Peyer's patch (tissue), 4 donors: ENCODE measurements around the gene FNDC3B. TPM values are rescaled to one million over a fixed set of nuclear protein-coding genes. Genes with fewer than 3 reads are reported as not detected.
"Not testable (repeated sequence)": the region's sequence is repeated elsewhere in the genome, so short reads cannot be mapped to it uniquely, and the experiment has no call there.

Experiments
- DNase-seq, 3 donors: peaks; one replicate each; pipeline ENCODE4 v3.0.0-alpha.2; 2017 to 2019
- H3K27ac ChIP-seq, 4 donors: fragments of 200-600 bp; sonication (generic); one replicate each; pipeline ENCODE4 v1.5.1; 2016 to 2019
- H3K27me3 ChIP-seq, 2 donors: fragments of 200-600 bp; sonication (generic); one replicate each; pipeline ENCODE4 v1.5.1; 2019
- H3K36me3 ChIP-seq, 3 donors: fragments of 200-600 bp; sonication (generic); one replicate each; pipeline ENCODE4 v1.5.1; 2016 to 2019
- H3K4me1 ChIP-seq, 4 donors: fragments of 200-600 bp; sonication (generic); one replicate each; pipeline ENCODE4 v1.5.1; 2016 to 2019
- H3K4me3 ChIP-seq, 4 donors: fragments of 200-600 bp; sonication (generic); 1 replicate in 3 of 4; 2 replicates in 1 of 4; pipeline ENCODE4 v1.5.1; 2016 to 2019; ENCODE audit warnings: mild to moderate bottlenecking in 1 of 4
- H3K9me3 ChIP-seq, 4 donors: fragments of 200-600 bp; sonication (generic); one replicate each; pipeline ENCODE4 v1.5.1; 2016 to 2019; ENCODE audit warnings: mild to moderate bottlenecking in 1 of 4
- POLR2A ChIP-seq, 2 donors: fragments of 450-650 bp; IDR thresholded peaks; one replicate each; pipeline ENCODE4 v1.5.1; 2017; ENCODE audit warnings: antibody characterized with exemption in 2 of 2, mild to moderate bottlenecking in 2 of 2, moderate library complexity in 2 of 2
- total RNA-seq, 4 donors: library from RNA; depleted of rRNA; stranded (reverse); fragments of >200 nt; gene quantifications; one replicate each; pipeline ENCODE4 v1.1.0, GENCODE V29; 2016
- TF ChIP-seq, protein P1 (sequence below), 6 experiments: fragments of 450-650 bp in 4 of 6; fragments of 200-600 bp in 2 of 6; sonication (generic) in 1 of 6; IDR thresholded peaks; one replicate each; pipeline ENCODE4 v1.5.1; 2017 to 2019; ENCODE audit warnings: antibody characterized with exemption in 6 of 6, mild to moderate bottlenecking in 3 of 6, moderate library complexity in 1 of 6

FNDC3B gene
- total RNA-seq, 4 donors from 2014 or later = 28.7 to 74.3 (median 54.6) TPM

DNA sequence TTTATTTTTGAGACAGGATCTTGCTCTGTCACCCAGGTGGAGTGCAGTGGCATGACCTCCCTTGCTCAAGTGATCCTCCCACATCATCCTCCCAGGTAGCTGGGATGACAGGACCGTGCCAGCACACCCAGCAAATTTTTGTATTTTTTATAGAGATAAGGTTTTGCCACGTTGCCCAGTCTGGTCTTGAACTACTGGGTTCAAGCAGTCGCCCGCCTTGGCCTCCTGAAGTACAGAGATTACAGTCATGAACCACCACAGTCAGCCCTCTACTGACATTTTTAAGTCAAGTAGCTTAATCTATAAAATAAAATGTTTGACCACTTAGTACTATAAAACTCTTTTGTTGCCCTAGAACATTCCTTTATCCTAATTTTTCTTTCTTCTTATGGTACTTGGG lies 198.8 kb downstream of the FNDC3B start:
- TF ChIP-seq, protein P1, sequence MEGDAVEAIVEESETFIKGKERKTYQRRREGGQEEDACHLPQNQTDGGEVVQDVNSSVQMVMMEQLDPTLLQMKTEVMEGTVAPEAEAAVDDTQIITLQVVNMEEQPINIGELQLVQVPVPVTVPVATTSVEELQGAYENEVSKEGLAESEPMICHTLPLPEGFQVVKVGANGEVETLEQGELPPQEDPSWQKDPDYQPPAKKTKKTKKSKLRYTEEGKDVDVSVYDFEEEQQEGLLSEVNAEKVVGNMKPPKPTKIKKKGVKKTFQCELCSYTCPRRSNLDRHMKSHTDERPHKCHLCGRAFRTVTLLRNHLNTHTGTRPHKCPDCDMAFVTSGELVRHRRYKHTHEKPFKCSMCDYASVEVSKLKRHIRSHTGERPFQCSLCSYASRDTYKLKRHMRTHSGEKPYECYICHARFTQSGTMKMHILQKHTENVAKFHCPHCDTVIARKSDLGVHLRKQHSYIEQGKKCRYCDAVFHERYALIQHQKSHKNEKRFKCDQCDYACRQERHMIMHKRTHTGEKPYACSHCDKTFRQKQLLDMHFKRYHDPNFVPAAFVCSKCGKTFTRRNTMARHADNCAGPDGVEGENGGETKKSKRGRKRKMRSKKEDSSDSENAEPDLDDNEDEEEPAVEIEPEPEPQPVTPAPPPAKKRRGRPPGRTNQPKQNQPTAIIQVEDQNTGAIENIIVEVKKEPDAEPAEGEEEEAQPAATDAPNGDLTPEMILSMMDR (IDR thresholded peaks at IDR 0.05) = no peak
- DNase-seq = no peak
- Histone ChIP-seq H3K9me3 (peaks cover 0 to 6% (median 0%) of the 10 kb centered on the region in 4 donors), H3K27me3 (no peaks in the 10 kb centered on the region), H3K27ac (no peak overlapping the region), H3K4me3 (no peak overlapping the region), H3K4me1 (no peaks in the 10 kb centered on the region), H3K36me3 (no peaks in the 10 kb centered on the region)

DNA sequence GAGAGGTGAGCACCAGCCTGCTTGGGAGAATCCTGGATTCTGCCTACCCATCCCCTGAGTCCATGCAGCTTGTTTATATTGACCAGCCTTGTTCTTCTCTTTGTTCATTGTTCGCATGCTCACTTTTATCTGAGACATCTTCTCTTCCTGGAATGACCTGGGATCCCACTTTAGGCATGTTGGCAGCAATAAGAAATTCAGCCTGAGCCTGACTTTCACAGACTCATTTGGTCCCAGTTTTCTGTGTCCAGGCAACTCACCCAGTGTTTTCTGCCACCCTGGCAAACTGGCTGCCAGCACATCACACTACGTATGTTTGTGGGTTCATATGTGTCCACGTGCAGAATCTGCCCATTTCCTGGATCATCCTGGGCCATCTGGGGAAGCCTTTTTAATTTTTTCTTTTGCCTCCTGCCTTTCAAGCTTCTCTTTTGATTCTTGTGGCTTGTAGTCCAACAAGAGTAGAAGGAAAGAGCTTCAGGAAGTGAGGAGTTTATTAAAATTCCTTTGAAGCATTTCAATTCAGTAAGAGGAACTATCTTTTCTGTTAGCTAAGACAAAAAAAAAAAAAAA lies 199.9 kb downstream of the FNDC3B start:
- no peaks in the 10 kb centered on the region for H3K36me3 ChIP-seq
- H3K4me1 ChIP-seq = no peaks in the 10 kb centered on the region
- H3K4me3 ChIP-seq = no peak overlapping the region
- peaks cover 0 to 6% (median 0%) of the 10 kb centered on the region in 4 donors for H3K9me3 ChIP-seq
- TF ChIP-seq, protein P1 (IDR thresholded peaks at IDR 0.05) = no peak
- TF ChIP-seq POLR2A (IDR thresholded peaks at IDR 0.05) = no peak
- no peak overlapping the region for H3K27ac ChIP-seq
- H3K27me3 ChIP-seq = no peaks in the 10 kb centered on the region
- DNase-seq = no peak

GRCh38 chr3:172241405-172241804 lies 202.0 kb downstream of the FNDC3B start:
- Histone ChIP-seq H3K4me3 (no peak overlapping the region), H3K27ac (no peak overlapping the region), H3K27me3 (no peaks in the 10 kb centered on the region), H3K36me3 (no peaks in the 10 kb centered on the region), H3K9me3 (peaks cover 0 to 6% (median 0%) of the 10 kb centered on the region in 4 donors), H3K4me1 (no peaks in the 10 kb centered on the region)
- no peak for DNase-seq
- TF ChIP-seq POLR2A (IDR thresholded peaks at IDR 0.05) = no peak
- TF ChIP-seq, protein P1 (IDR thresholded peaks at IDR 0.05) = no peak

DNA sequence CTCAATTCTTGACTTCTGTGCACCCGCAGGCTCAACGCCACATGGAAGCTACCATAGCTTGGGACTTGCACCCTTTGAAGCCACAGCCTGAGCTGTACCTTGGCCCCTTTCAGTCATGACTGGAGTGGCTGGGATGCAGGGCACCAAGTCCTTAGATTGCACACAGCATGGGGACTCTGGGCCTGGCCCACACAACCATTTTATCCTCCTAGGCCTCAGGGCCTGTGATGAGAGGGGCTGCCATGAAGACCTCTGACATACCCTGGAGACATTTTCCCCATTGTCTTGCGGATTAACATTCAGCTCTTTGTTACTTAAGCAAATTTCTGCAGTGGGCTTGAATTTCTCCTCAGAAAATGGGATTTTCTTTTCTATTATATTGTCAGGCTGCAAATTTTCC lies 203.1 kb downstream of the FNDC3B start:
- DNase-seq, H3K27me3 ChIP-seq, H3K4me1 ChIP-seq, H3K27ac ChIP-seq, H3K9me3 ChIP-seq, H3K4me3 ChIP-seq, H3K36me3 ChIP-seq: not testable (repeated sequence)

DNA sequence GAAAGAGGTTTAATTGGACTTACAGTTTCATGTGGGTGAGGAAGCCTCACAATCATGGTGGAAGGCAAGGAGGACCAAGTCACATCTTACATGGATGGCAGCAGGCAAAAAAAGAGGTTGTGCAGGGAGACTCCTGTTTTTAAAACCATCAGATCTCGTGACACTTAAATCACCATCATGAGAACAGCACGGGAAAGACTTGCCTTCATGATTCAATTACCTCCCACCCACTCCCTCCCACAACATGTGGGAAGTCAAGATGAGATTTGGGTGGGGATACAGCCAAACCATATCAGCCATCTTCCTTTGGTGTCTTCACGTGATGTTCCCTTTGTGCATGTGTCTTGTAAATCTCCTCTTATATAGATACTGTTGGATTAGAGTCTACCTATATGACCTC lies 204.0 kb downstream of the FNDC3B start:
- not testable (repeated sequence) for H3K4me3 ChIP-seq, H3K36me3 ChIP-seq, DNase-seq, H3K4me1 ChIP-seq, H3K27me3 ChIP-seq, H3K9me3 ChIP-seq, H3K27ac ChIP-seq

DNA sequence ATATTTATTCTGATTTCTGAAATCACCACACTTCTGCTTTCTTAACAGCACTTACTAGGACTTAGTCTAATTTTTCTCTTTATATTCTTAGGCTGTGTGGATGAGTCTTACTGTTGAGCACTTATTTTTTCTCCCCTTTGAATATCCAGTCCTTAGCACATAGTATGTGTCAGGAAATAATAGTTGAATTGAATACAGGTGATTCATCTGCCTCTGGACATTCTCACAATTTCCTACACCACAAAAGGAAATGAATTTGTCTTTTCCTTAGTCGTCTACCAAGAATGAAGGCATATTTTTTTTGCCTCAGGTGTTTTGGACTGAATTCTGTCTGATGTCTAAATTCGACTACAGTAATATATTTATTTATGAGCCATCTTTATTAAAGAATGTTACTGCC lies 204.6 kb downstream of the FNDC3B start:
- Histone ChIP-seq H3K9me3 (peaks cover 0 to 6% (median 0%) of the 10 kb centered on the region in 4 donors), H3K27ac (no peak overlapping the region), H3K4me1 (no peaks in the 10 kb centered on the region), H3K27me3 (no peaks in the 10 kb centered on the region), H3K36me3 (peaks cover 0 to 4% (median 0%) of the 10 kb centered on the region in 3 donors), H3K4me3 (no peak overlapping the region)
- no peak for TF ChIP-seq POLR2A (IDR thresholded peaks at IDR 0.05)
- TF ChIP-seq, protein P1 (IDR thresholded peaks at IDR 0.05) = no peak
- no peak for DNase-seq

DNA sequence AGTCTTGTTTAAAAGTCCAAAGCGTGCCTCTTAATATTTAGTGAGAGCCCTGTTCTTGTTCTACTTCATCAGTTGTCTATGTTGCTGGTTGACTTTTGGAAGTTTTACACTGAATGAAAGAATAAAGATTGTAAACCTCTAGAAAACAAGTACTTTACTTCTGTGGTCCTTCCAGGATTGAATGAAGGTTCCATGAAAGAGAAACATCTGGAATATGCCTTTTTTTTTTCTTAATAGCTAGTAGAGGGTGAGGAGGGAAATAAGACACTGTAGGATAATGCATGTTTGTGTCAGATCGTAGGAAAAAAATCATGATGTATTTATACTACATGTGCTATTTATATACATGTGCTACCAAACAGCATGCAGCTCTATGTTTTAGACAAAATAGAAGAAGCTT lies 205.9 kb downstream of the FNDC3B start:
- DNase-seq = no peak
- Histone ChIP-seq H3K27me3 (no peaks in the 10 kb centered on the region), H3K4me1 (no peaks in the 10 kb centered on the region), H3K27ac (no peak overlapping the region), H3K36me3 (peaks cover 0 to 4% (median 0%) of the 10 kb centered on the region in 3 donors), H3K4me3 (no peak overlapping the region), H3K9me3 (peaks cover 0 to 6% (median 0%) of the 10 kb centered on the region in 4 donors)
- TF ChIP-seq, protein P1 (IDR thresholded peaks at IDR 0.05) = no peak
- TF ChIP-seq POLR2A (IDR thresholded peaks at IDR 0.05) = no peak
